ENCODE results near the gene GDF2.

GRCh38 chr10:47364911-47365310, 42.7 kb downstream of the GDF2 start:
- no peak for TF ChIP-seq CTCF (IDR thresholded peaks at IDR 0.05; ENCODE audit: borderline replicate concordance, extremely low read depth, low read length, poor library complexity, severe bottlenecking)
- TF ChIP-seq EZH2 (IDR thresholded peaks at IDR 0.05; ENCODE audit: borderline replicate concordance, low read depth, low read length, severe bottlenecking) = no peak

Data from DND-41 (cell line).